HG02884 (cell line): ENCODE measurements around the gene SSR3.

ENCODE experiments used
- ATAC-seq: cut with Tn5 transposase; IDR thresholded peaks from one replicate; pipeline ENCODE4 v1.9.1; 2021; ENCODE audit warnings: mild to moderate bottlenecking, moderate library complexity; ENCODE audit not compliant: unreplicated experiment

The SSR3 gene

DNA sequence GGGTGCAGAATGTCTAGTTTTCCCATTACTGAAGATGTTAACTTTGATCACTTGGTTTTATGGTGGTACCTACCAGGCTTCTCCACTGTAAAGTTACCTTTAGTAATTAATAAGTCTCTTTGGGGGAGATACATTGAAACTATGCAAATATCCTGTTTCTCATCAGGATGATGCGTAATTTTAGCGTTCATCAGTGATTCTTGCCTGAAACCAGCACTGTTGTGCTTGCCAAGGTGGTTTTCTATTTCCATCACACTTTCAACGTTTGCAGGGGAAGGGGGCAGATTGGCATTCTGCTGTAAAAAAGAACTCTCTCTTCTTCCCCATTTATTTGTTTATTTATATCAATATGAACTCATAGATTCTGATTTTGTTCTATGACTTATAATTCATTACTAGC is 61.0 kb downstream of the SSR3 start:
- ATAC-seq, result no peak

DNA sequence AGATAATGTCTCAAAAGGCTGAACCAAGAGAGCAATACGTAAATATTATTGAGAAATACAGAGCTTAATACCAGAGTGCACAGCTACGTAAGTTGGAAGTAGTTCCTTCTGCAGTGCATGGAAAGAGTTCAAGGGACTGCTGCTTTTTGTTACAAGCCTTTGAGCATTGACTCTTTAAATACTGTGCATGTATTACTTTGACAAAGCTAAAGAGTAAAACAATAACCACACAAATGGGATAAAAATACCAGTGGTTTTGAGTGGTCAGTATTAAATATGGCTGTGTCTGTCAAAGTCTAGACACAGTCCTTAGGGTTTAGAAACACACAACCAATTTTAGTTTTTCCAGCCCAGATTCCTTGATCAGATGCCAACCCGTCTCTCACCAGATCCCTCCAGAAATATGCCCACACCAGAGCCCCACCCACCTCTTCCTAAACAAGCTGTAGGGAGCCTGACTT is 62.1 kb downstream of the SSR3 start:
- no peak for ATAC-seq

DNA sequence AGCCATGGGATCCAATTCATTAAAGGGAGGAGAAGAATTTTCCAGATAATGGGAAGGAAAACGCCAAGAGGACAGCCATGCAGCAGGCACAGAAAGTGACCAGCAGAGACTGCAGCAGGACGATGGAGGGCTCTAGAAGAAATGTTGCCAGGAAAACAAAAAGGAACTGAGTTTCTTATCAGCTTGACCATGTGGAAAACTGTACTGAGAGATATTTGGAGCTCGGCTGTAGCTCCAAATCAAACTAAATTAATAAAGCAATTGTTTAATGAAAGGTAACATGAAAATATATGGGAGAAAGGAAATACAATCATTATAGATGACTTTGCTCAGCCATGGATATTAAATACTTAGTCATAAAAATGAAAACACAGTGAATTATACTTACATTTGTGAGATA is 63.7 kb downstream of the SSR3 start:
- ATAC-seq, result no peak
